ENCODE measurements around the gene FADS6.

Gene FADS6

GRCh38 chr17:74892974-74893911 lies at the start of gene FADS6:
Gene FADS6 (minus strand): TSS chr17:74893633. CDS start chr17:74893595, 38 bp downstream.
- no peak for DNase-seq (ENCODE audit: low read depth)

- DNase-seq (ENCODE audit: low read depth), result no peak
Measured at GRCh38 chr17:74941128-74941725, 47.8 kb upstream of the FADS6 start.

GRCh38 chr17:74939534-74939933 lies 46.1 kb upstream of the FADS6 start:
- DNase-seq (ENCODE audit: low read depth), result no peak

GRCh38 chr17:74938194-74938950 lies 44.9 kb upstream of the FADS6 start:
- no peak for DNase-seq (ENCODE audit: low read depth)

GRCh38 chr17:74937064-74938051 lies 43.9 kb upstream of the FADS6 start:
- no peak for DNase-seq (ENCODE audit: low read depth)

- DNase-seq (ENCODE audit: low read depth), result no peak
Measured at GRCh38 chr17:74936470-74936799, 43.0 kb upstream of the FADS6 start.

GRCh38 chr17:74935585-74936469 lies 42.4 kb upstream of the FADS6 start, which contains the start of gene OTOP3:
Gene OTOP3 (plus strand): TSS chr17:74935898. CDS start chr17:74935922, 24 bp downstream.
- DNase-seq (ENCODE audit: low read depth), result no peak

- DNase-seq (ENCODE audit: low read depth), result no peak
Measured at GRCh38 chr17:74935048-74935447, 41.6 kb upstream of the FADS6 start.

- no peak for DNase-seq (ENCODE audit: low read depth)
Measured at GRCh38 chr17:74930535-74931036, 37.2 kb upstream of the FADS6 start.

- DNase-seq (ENCODE audit: low read depth), result no peak
Measured at GRCh38 chr17:74928786-74929185, 35.4 kb upstream of the FADS6 start.

GRCh38 chr17:74925242-74925641 lies 31.8 kb upstream of the FADS6 start:
- DNase-seq (ENCODE audit: low read depth), result no peak

GRCh38 chr17:74924250-74924948 lies 31.0 kb upstream of the FADS6 start, which contains the start of gene OTOP2:
Gene OTOP2 (plus strand): TSS chr17:74924273. CDS start chr17:74924633, 360 bp downstream.
- no peak for DNase-seq (ENCODE audit: low read depth)

GRCh38 chr17:74923538-74924249 lies 30.3 kb upstream of the FADS6 start:
- DNase-seq (ENCODE audit: low read depth), result peak; percentile 31

- no peak for DNase-seq (ENCODE audit: low read depth)
Measured at GRCh38 chr17:74922694-74923537, 29.5 kb upstream of the FADS6 start, which contains the start of gene USH1G. Gene USH1G (minus strand): TSS chr17:74923255. CDS start chr17:74923073, 182 bp downstream.

- no peak for DNase-seq (ENCODE audit: low read depth)
Measured at GRCh38 chr17:74922172-74922571, 28.7 kb upstream of the FADS6 start.

GRCh38 chr17:74921769-74922168 lies 28.3 kb upstream of the FADS6 start:
- no peak for DNase-seq (ENCODE audit: low read depth)

GRCh38 chr17:74921026-74921681 lies 27.7 kb upstream of the FADS6 start:
- no peak for DNase-seq (ENCODE audit: low read depth)

All from iris pigment epithelial cell (primary cell).